Endodermal cell (in vitro differentiated cells): ENCODE data around the gene NFKBIA. TPM values are rescaled to one million over a fixed set of nuclear protein-coding genes. Genes with fewer than 3 reads are reported as not detected.
"Not testable (repeated sequence)": the region's sequence is repeated elsewhere in the genome, so short reads cannot be mapped to it uniquely, and the experiment has no call there.

Source experiments
- DNase-seq: peaks from one replicate; pipeline ENCODE4 v3.0.0-alpha.2; 2017
- H3K27ac ChIP-seq: 2 replicates; pipeline ENCODE4 v1.5.1; 2013; ENCODE audit warnings: mild to moderate bottlenecking, low read depth, low read length, moderate library complexity
- H3K27me3 ChIP-seq: 2 replicates; pipeline ENCODE4 v1.6.1; 2013; ENCODE audit warnings: mild to moderate bottlenecking, low read length, moderate library complexity; ENCODE audit not compliant: insufficient read depth, control insufficient read depth, poor library complexity, severe bottlenecking
- H3K36me3 ChIP-seq: 2 replicates; pipeline ENCODE4 v1.7.0; 2013; ENCODE audit warnings: mild to moderate bottlenecking, low read length, moderate library complexity; ENCODE audit not compliant: control insufficient read depth, insufficient read depth
- H3K4me1 ChIP-seq: one replicate; pipeline ENCODE4 v1.7.0; 2013; ENCODE audit warnings: low read length; ENCODE audit not compliant: control insufficient read depth, insufficient read depth
- H3K4me3 ChIP-seq: 2 replicates; pipeline ENCODE4 v1.5.1; 2013; ENCODE audit warnings: mild to moderate bottlenecking, low read length, moderate library complexity
- H3K9ac ChIP-seq: 2 replicates; pipeline ENCODE4 v1.6.1; 2013; ENCODE audit warnings: mild to moderate bottlenecking, low read length, moderate library complexity; ENCODE audit not compliant: poor library complexity, severe bottlenecking; ENCODE audit errors: extremely low read depth
- H3K9me3 ChIP-seq: 2 replicates; pipeline ENCODE4 v1.6.1; 2013; ENCODE audit warnings: mild to moderate bottlenecking, low read length, moderate library complexity; ENCODE audit not compliant: control insufficient read depth
- H3K27ac Mint-ChIP-seq: 2 replicates; pipeline ENCODE4 v1.8.0; 2020; ENCODE audit warnings: mixed read lengths
- H3K27me3 Mint-ChIP-seq: 2 replicates; pipeline ENCODE4 v1.8.0; 2021; ENCODE audit warnings: mild to moderate bottlenecking, mixed read lengths; ENCODE audit not compliant: insufficient read depth
- H3K36me3 Mint-ChIP-seq: 2 replicates; pipeline ENCODE4 v1.8.0; 2020; ENCODE audit warnings: low read depth, mixed read lengths
- H3K4me1 Mint-ChIP-seq: 2 replicates; pipeline ENCODE4 v1.8.0; 2020; ENCODE audit warnings: mixed read lengths
- H3K4me3 Mint-ChIP-seq: 2 replicates; pipeline ENCODE4 v1.8.0; 2020; ENCODE audit warnings: mild to moderate bottlenecking, moderate library complexity, mixed read lengths
- H3K9me3 Mint-ChIP-seq: 2 replicates; pipeline ENCODE4 v1.8.0; 2020; ENCODE audit warnings: mild to moderate bottlenecking, mixed read lengths
- WGBS, 2 experiments: methylation state at CpG; one replicate each; pipeline versions ENCODE4 v1.1.5 to v1.1.7; 2013; ENCODE audit warnings: missing lambda C conversion rate in 2 of 2, mixed read lengths in 1 of 2; ENCODE audit not compliant: insufficient coverage in 1 of 2, insufficient read length in 1 of 2; 5-methylcytosine and 5-hydroxymethylcytosine counted together
- total RNA-seq, 2 donors: library from RNA; stranded (reverse); fragmentation: NEBNext Ultra II Directional in 1 of 2; extraction: Animal tissue kit (Norgen Biotek cat#: 25700) in 1 of 2; gene quantifications; 2 replicates in 1 of 2; 3 replicates in 1 of 2; pipeline ENCODE4 v1.2.1, GENCODE V29; 2021
- TF ChIP-seq, protein P1 (sequence below): fragments of 200-600 bp; sonication (generic); conservative IDR thresholded peaks from 2 replicates; pipeline ENCODE4 v1.5.0; 2021; ENCODE audit warnings: antibody characterized with exemption, mild to moderate bottlenecking

NFKBIA gene
- total RNA-seq, 2 donors from 2014 or later = 148 to 188 TPM

DNA sequence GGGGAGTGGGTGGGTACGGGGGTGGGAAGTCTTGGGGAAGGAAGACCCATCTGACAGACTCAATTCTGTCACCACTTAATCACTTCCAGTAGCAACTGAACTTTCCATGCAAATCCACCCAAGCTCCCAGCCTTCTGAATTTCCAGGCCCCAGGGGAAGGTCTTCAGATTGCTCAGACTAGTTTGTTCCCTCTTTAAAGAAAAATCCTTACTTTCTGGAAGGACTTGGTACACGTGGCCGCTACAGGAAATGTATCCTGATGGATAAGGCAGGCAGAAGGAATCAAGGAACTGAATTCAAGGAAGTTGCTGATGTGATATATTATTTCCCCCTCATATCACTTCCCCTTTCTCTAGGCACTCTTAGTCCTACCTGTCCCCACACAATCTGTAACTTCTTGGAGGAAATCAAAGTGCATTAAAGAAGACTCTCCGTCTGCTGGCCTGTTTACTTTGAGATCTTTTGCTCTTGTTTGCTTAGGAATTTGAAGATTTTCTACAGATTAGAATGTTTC lies 6.4 kb downstream of the NFKBIA start:
- H3K4me3 Mint-ChIP-seq = no peak overlapping the region
- peaks cover 31% of the 10 kb centered on the region for H3K36me3 ChIP-seq
- no peaks in the 10 kb centered on the region for H3K27me3 Mint-ChIP-seq
- no peaks in the 10 kb centered on the region for H3K27me3 ChIP-seq
- TF ChIP-seq, protein P1, sequence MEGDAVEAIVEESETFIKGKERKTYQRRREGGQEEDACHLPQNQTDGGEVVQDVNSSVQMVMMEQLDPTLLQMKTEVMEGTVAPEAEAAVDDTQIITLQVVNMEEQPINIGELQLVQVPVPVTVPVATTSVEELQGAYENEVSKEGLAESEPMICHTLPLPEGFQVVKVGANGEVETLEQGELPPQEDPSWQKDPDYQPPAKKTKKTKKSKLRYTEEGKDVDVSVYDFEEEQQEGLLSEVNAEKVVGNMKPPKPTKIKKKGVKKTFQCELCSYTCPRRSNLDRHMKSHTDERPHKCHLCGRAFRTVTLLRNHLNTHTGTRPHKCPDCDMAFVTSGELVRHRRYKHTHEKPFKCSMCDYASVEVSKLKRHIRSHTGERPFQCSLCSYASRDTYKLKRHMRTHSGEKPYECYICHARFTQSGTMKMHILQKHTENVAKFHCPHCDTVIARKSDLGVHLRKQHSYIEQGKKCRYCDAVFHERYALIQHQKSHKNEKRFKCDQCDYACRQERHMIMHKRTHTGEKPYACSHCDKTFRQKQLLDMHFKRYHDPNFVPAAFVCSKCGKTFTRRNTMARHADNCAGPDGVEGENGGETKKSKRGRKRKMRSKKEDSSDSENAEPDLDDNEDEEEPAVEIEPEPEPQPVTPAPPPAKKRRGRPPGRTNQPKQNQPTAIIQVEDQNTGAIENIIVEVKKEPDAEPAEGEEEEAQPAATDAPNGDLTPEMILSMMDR = no peak
- no peak overlapping the region for H3K27ac ChIP-seq
- H3K27ac Mint-ChIP-seq = peak overlapping the region; percentile 25
- no peaks in the 10 kb centered on the region for H3K9me3 ChIP-seq
- peak; percentile 48 for DNase-seq
- no peak overlapping the region for H3K9ac ChIP-seq
- WGBS, 2 experiments = 54% methylated on average over 4 of the region's 4 CpGs; no CpG with 5 or more reads in 1 of the 2 experiments
- no peak overlapping the region for H3K4me3 ChIP-seq
- H3K9me3 Mint-ChIP-seq = no peaks in the 10 kb centered on the region
- peaks cover 38% of the 10 kb centered on the region for H3K36me3 Mint-ChIP-seq
- peaks cover 40% of the 10 kb centered on the region for H3K4me1 Mint-ChIP-seq
- H3K4me1 ChIP-seq = no peaks in the 10 kb centered on the region

- H3K4me3 ChIP-seq, H3K27ac Mint-ChIP-seq, H3K9me3 Mint-ChIP-seq, H3K9ac ChIP-seq, H3K4me1 ChIP-seq, H3K9me3 ChIP-seq, H3K27me3 Mint-ChIP-seq, H3K4me3 Mint-ChIP-seq, H3K27me3 ChIP-seq, H3K27ac ChIP-seq: not testable (repeated sequence)
- WGBS, 2 experiments = 95 to 98% methylated on average over 7 of the region's 7 CpGs
- Mint-ChIP-seq H3K36me3 (peaks cover 23% of the 10 kb centered on the region), H3K4me1 (peaks cover 26% of the 10 kb centered on the region)
- peaks cover 16% of the 10 kb centered on the region for H3K36me3 ChIP-seq
- DNase-seq = peak; percentile 33
Measured at GRCh38 chr14:35396610-35397009, 7.9 kb downstream of the NFKBIA start.

DNA sequence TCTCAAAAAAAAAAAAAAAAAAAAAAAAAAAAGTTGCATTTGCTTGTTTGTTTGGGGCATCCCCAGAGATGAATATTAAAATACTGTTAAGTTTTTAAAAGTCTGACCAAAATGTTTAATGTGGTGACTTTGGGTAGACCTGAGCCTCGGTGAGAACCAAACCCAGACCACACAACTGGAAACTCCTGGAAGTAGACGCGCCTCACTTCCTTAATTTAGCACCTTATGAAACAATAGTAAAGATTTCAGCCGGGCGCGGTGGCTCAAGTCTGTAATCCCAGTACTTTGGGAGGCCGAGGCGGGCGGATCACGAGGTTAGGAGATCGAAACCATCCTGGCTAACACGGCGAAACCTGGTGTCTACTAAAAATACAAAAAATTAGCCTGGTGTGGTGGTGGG lies 9.3 kb downstream of the NFKBIA start:
- Mint-ChIP-seq H3K36me3 (peaks cover 10% of the 10 kb centered on the region), H3K4me1 (peaks cover 20% of the 10 kb centered on the region), H3K9me3 (no peaks in the 10 kb centered on the region), H3K27me3 (no peaks in the 10 kb centered on the region), H3K4me3 (no peak overlapping the region), H3K27ac (no peak overlapping the region)
- no peak for DNase-seq
- H3K9me3 ChIP-seq = no peaks in the 10 kb centered on the region
- TF ChIP-seq, protein P1 = no peak
- H3K9ac ChIP-seq = no peak overlapping the region
- no peak overlapping the region for H3K4me3 ChIP-seq
- 88 to 93% methylated on average over 6 to 13 of the region's 13 CpGs for WGBS, 2 experiments
- H3K36me3 ChIP-seq = peaks cover 3% of the 10 kb centered on the region
- no peaks in the 10 kb centered on the region for H3K4me1 ChIP-seq
- no peaks in the 10 kb centered on the region for H3K27me3 ChIP-seq
- no peak overlapping the region for H3K27ac ChIP-seq
